22Rv1 (cell line): ENCODE data around the gene GABBR1.

ENCODE experiments used
- H3K27ac ChIP-seq: fragments of 450-650 bp; 2 replicates; pipeline ENCODE4 v1.5.1; 2017
- CTCF ChIP-seq: fragments of 450-650 bp; IDR thresholded peaks from 2 replicates; pipeline ENCODE4 v1.5.1; 2017; ENCODE audit warnings: mild to moderate bottlenecking
- ZFX ChIP-seq: fragments of 450-650 bp; IDR thresholded peaks from 2 replicates; pipeline ENCODE4 v1.6.1; 2017; ENCODE audit warnings: antibody characterized with exemption, borderline replicate concordance

Gene GABBR1

GRCh38 chr6:29633534-29633905 is 537 bp upstream of the GABBR1 start:
- H3K27ac ChIP-seq = no peak overlapping the region
- TF ChIP-seq CTCF = no peak
- no peak for TF ChIP-seq ZFX

GRCh38 chr6:29631860-29632731 is 887 bp downstream of the GABBR1 start:
- TF ChIP-seq CTCF (no peak), ZFX (no peak)
- H3K27ac ChIP-seq = no peak overlapping the region

- H3K27ac ChIP-seq = no peak overlapping the region
- no peak for TF ChIP-seq ZFX
- no peak for TF ChIP-seq CTCF
Observed at GRCh38 chr6:29631209-29631810, 1.7 kb downstream of the GABBR1 start.

- TF ChIP-seq ZFX (no peak), CTCF (no peak)
Observed at GRCh38 chr6:29630315-29630714, 2.7 kb downstream of the GABBR1 start.

GRCh38 chr6:29629571-29629970 is 3.4 kb downstream of the GABBR1 start:
- no peak overlapping the region for H3K27ac ChIP-seq
- no peak for TF ChIP-seq ZFX
- TF ChIP-seq CTCF = no peak

More at GRCh38 chr6:29630315-29630714, 2.7 kb downstream of the GABBR1 start:
- H3K27ac ChIP-seq = no peak overlapping the region

GRCh38 chr6:29628419-29629281 is 4.3 kb downstream of the GABBR1 start:
- TF ChIP-seq ZFX = no peak
- TF ChIP-seq CTCF = peak; percentile 87
- no peak overlapping the region for H3K27ac ChIP-seq
